Nephron progenitor cell (in vitro differentiated cells): ENCODE results near the gene LAMA2.

Source experiments
- DNase-seq: peaks from one replicate; pipeline ENCODE4 v3.0.0; 2021
- H3K27ac Mint-ChIP-seq: 2 replicates; pipeline ENCODE4 v1.8.0; 2021; ENCODE audit warnings: mild to moderate bottlenecking, moderate library complexity, mixed read lengths
- H3K27me3 Mint-ChIP-seq: 2 replicates; pipeline ENCODE4 v1.8.0; 2021; ENCODE audit warnings: mild to moderate bottlenecking, low read depth, mixed read lengths; ENCODE audit not compliant: poor library complexity
- H3K36me3 Mint-ChIP-seq: 2 replicates; pipeline ENCODE4 v1.8.0; 2021; ENCODE audit warnings: low read depth, mixed read lengths
- H3K4me1 Mint-ChIP-seq: 2 replicates; pipeline ENCODE4 v1.8.0; 2021; ENCODE audit warnings: mixed read lengths
- H3K4me3 Mint-ChIP-seq: 2 replicates; pipeline ENCODE4 v1.8.0; 2021; ENCODE audit warnings: mild to moderate bottlenecking, moderate library complexity, mixed read lengths
- H3K9me3 Mint-ChIP-seq: 2 replicates; pipeline ENCODE4 v1.8.0; 2021; ENCODE audit warnings: mild to moderate bottlenecking, moderate library complexity, mixed read lengths
- CTCF ChIP-seq: fragments of 200-600 bp; sonication (generic); IDR thresholded peaks from 2 replicates; pipeline ENCODE4 v1.5.0; 2021; ENCODE audit warnings: antibody characterized with exemption

The LAMA2 gene

DNA sequence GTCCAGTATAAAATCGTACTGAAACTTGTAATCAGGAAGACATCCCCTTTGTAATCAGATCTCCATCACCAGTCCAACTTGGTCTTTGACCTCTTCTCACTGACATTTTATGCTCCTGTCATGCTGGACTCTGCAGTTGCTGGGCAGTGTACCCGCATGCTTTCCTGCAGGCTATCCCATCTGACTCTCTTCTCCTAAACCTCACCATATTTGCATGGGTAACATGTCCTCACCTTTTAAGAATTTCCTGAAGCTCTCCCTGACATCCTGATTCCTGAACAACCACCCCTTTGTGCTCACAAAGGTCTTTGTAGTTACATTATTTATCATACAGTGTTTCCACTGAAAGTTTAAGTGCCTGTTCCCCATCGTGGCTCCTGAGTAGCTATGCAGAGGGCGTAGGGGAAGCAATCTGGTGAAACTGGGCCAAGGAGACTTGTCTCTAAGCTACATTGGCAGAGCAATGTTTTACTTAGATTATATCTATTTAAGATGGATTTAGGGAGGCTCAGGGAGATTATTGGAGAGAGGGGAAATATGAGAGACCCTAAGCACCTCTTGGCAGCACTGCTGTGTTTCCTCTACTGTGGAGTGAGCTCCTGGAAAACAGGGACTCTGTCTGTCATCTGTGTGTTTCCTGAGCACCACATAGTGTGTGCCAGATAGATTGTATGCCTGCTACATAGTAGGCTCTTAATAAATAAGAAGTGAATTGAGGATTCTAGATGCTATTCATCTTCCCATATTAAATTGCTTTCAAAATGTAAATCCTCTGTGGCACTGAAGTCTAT, 124.0 kb downstream of the LAMA2 start:
- no peak overlapping the region for H3K4me3 Mint-ChIP-seq
- H3K9me3 Mint-ChIP-seq = no peaks in the 10 kb centered on the region
- H3K27ac Mint-ChIP-seq = peak overlapping the region; percentile 10
- no peaks in the 10 kb centered on the region for H3K36me3 Mint-ChIP-seq
- no peak for DNase-seq
- peaks cover 36% of the 10 kb centered on the region for H3K4me1 Mint-ChIP-seq
- no peaks in the 10 kb centered on the region for H3K27me3 Mint-ChIP-seq
- TF ChIP-seq CTCF = no peak

- Mint-ChIP-seq H3K27ac (no peak overlapping the region), H3K4me3 (no peak overlapping the region)
Observed at GRCh38 chr6:129007701-129008373, 124.9 kb downstream of the LAMA2 start.

DNA sequence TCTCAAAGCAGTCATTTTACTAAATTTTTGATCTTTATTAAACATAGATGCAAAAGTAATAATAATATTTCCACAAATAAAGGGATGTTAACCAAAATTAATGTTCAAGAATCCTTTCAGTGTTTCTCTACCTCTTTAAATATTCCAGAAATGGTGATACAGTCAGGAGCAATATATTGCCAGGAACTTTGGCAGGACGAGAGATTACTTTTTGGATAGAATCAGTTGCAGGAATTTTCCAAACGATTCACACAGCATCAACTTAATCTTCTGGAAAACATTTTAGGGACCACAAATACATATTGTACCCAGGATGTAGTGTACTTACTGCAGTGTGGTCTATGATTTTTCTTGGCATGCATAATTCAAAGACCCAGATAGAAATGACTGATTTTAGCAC, 125.7 kb downstream of the LAMA2 start:
- DNase-seq = no peak
- Mint-ChIP-seq H3K9me3 (no peaks in the 10 kb centered on the region), H3K4me3 (no peak overlapping the region), H3K36me3 (no peaks in the 10 kb centered on the region), H3K27me3 (no peaks in the 10 kb centered on the region), H3K27ac (no peak overlapping the region), H3K4me1 (peaks cover 36% of the 10 kb centered on the region)
- no peak for TF ChIP-seq CTCF

More at GRCh38 chr6:129007701-129008373, 124.9 kb downstream of the LAMA2 start:
- DNase-seq = no peak
- Mint-ChIP-seq H3K27me3 (no peaks in the 10 kb centered on the region), H3K4me1 (peaks cover 36% of the 10 kb centered on the region), H3K36me3 (no peaks in the 10 kb centered on the region), H3K9me3 (no peaks in the 10 kb centered on the region)
- no peak for TF ChIP-seq CTCF

- H3K4me3 Mint-ChIP-seq = no peak overlapping the region
- peaks cover 36% of the 10 kb centered on the region for H3K4me1 Mint-ChIP-seq
- no peaks in the 10 kb centered on the region for H3K27me3 Mint-ChIP-seq
- H3K27ac Mint-ChIP-seq = no peak overlapping the region
- H3K9me3 Mint-ChIP-seq = no peaks in the 10 kb centered on the region
- TF ChIP-seq CTCF = no peak
- DNase-seq = no peak
- no peaks in the 10 kb centered on the region for H3K36me3 Mint-ChIP-seq
Observed at GRCh38 chr6:129009851-129010250, 126.9 kb downstream of the LAMA2 start.

GRCh38 chr6:129014302-129014701, 131.4 kb downstream of the LAMA2 start:
- no peak for TF ChIP-seq CTCF
- Mint-ChIP-seq H3K4me1 (peaks cover 9% of the 10 kb centered on the region), H3K4me3 (no peak overlapping the region), H3K27ac (no peak overlapping the region), H3K36me3 (no peaks in the 10 kb centered on the region), H3K9me3 (peaks cover 6% of the 10 kb centered on the region), H3K27me3 (no peaks in the 10 kb centered on the region)
- no peak for DNase-seq

DNA sequence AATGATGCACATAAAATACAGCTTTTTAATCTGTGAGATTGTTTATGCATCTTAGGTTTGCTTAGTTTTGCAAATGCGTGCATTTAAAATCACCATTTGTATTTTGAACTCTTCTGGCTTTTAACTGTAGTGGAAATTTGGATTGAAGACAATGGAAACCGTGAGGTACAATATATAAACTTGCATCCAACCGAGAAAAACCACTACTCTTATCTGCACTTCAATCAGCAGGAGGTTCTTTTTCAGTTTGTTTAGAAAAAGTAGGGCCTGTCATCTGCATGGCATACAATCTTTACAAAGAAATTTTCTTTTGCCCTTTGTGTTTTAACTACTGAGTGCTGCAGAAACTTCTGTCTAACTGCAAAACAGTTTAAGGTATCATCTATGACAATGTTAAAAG, 132.8 kb downstream of the LAMA2 start:
- DNase-seq = no peak
- Mint-ChIP-seq H3K27ac (no peak overlapping the region), H3K36me3 (no peaks in the 10 kb centered on the region), H3K9me3 (peaks cover 10% of the 10 kb centered on the region), H3K4me1 (no peaks in the 10 kb centered on the region), H3K4me3 (no peak overlapping the region), H3K27me3 (no peaks in the 10 kb centered on the region)
- TF ChIP-seq CTCF = no peak
